Esophagus muscularis mucosa (tissue), 4 donors: Measurements from ENCODE around the gene PAFAH1B2. TPM values are rescaled to one million over a fixed set of nuclear protein-coding genes. Genes with fewer than 3 reads are reported as not detected.

Experiments used
- DNase-seq: peaks from one replicate; pipeline ENCODE4 v3.0.0-alpha.2; 2017; ENCODE audit errors: extremely low spot score
- H3K27ac ChIP-seq, 4 donors: fragments of 200-600 bp; sonication (generic); replicated peaks in 1 of 4; 1 replicate in 3 of 4; 2 replicates in 1 of 4; pipeline ENCODE4 v1.5.1; 2016 to 2019; ENCODE audit warnings: mild to moderate bottlenecking in 1 of 4
- H3K27me3 ChIP-seq, 4 donors: fragments of 200-600 bp; sonication (generic); one replicate each; pipeline versions ENCODE4 v1.5.1 to v1.6.0; 2016 to 2019
- H3K36me3 ChIP-seq, 4 donors: fragments of 200-600 bp; sonication (generic); one replicate each; pipeline ENCODE4 v1.5.1; 2016 to 2019
- H3K4me1 ChIP-seq, 4 donors: fragments of 200-600 bp; sonication (generic); one replicate each; pipeline ENCODE4 v1.5.1; 2016 to 2019
- H3K4me3 ChIP-seq, 4 donors: fragments of 200-600 bp; sonication (generic); 1 replicate in 2 of 4; 2 replicates in 2 of 4; pipeline ENCODE4 v1.5.1; 2016 to 2019; ENCODE audit warnings: mild to moderate bottlenecking in 4 of 4, moderate library complexity in 1 of 4
- H3K9me3 ChIP-seq, 4 donors: fragments of 200-600 bp; sonication (generic); 1 replicate in 3 of 4; 2 replicates in 1 of 4; pipeline ENCODE4 v1.5.1; 2016 to 2019
- EP300 ChIP-seq: sonication (generic); formaldehyde crosslinking; IDR thresholded peaks from one replicate; pipeline ENCODE4 v1.6.1; 2017; ENCODE audit warnings: antibody characterized with exemption
- POLR2A ChIP-seq: fragments of 450-650 bp; IDR thresholded peaks from one replicate; pipeline ENCODE4 v1.6.1; 2017; ENCODE audit warnings: antibody characterized with exemption, moderate library complexity, mild to moderate bottlenecking, low read depth
- POLR2AphosphoS5 ChIP-seq, 2 donors: sonication (generic); formaldehyde crosslinking; IDR thresholded peaks; one replicate each; pipeline ENCODE4 v1.6.1; 2017; ENCODE audit warnings: antibody characterized with exemption in 2 of 2
- WGBS: methylation state at CpG from one replicate; pipeline ENCODE4 v1.1.5; 2018; 5-methylcytosine and 5-hydroxymethylcytosine counted together
- intact Hi-C: fragments of 100-400 bp; cut with DNase I; formaldehyde crosslinking; loops from one replicate; pipeline ENCODE4 v1.15.1; 2023
- total RNA-seq, 4 donors: library from RNA; depleted of rRNA; stranded (reverse); fragments of >200 nt; gene quantifications; one replicate each; pipeline versions ENCODE4 v1.1.0 to v1.2.1, GENCODE V29; 2016
- TF ChIP-seq, protein P1 (sequence below), 3 experiments: fragments of 200-600 bp in 2 of 3; fragments of 450-650 bp in 1 of 3; sonication (generic) in 2 of 3; IDR thresholded peaks; one replicate each; pipeline ENCODE4 v1.5.1; 2017 to 2019; ENCODE audit warnings: antibody characterized with exemption in 3 of 3, mild to moderate bottlenecking in 2 of 3, moderate library complexity in 1 of 3

PAFAH1B2 gene, protein sequence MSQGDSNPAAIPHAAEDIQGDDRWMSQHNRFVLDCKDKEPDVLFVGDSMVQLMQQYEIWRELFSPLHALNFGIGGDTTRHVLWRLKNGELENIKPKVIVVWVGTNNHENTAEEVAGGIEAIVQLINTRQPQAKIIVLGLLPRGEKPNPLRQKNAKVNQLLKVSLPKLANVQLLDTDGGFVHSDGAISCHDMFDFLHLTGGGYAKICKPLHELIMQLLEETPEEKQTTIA
- 10 to 100 TPM; 40.3 to 63.0 (median 47.4) TPM for total RNA-seq

DNA sequence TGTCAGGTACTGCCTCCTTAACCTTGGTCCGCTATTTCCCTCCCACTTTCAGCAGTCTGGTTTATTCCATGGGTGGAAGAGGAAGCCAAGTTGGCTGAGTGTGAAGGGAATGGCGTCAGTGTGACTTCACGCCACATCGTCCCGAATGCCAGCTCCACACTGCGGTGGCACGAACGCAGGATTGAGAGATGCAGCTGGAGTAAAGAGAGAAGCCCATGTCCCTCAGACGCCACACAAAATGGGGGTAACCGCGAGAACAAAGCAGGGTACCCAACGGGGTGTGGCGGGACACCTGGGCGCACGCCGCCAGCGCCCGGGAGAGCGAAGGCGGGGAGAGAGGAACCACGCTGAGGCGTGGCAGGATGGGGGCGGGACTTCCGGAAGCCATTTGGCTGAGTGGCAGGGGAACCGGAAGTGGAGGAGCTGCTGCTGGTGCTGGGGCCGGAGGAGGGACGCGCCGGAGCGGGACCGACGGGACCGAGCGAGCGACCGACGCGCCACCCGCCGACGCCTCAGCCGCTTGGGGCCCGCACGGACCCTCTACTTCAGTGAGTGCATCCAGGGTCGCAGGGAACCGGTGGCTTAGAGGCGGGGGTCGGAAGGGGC, at the start of gene PAFAH1B2:
PAFAH1B2 (plus strand) TSS at position 417 of the 606 bp plus-strand sequence. CDS start 8,161 bp downstream, outside the sequence.
- peak; percentile 99 for DNase-seq
- Histone ChIP-seq H3K27me3 (no peaks in the 10 kb centered on the region), H3K27ac (peak within 1 kb of the TSS; percentile 91 to 98 (median 92)), H3K4me1 (peaks cover 26 to 47% (median 45%) of the 10 kb centered on the region in 4 donors), H3K4me3 (peak within 1 kb of the TSS; percentile 79 to 94 (median 85)), H3K36me3 (peaks cover 6 to 16% (median 13%) of the 10 kb centered on the region in 4 donors), H3K9me3 (no peaks in the 10 kb centered on the region)
- TF ChIP-seq POLR2A (peak; percentile 84), POLR2AphosphoS5 (IDR thresholded peaks at IDR 0.05) (peak; percentile 93 to 97), EP300 (no peak)
- TF ChIP-seq, protein P1, sequence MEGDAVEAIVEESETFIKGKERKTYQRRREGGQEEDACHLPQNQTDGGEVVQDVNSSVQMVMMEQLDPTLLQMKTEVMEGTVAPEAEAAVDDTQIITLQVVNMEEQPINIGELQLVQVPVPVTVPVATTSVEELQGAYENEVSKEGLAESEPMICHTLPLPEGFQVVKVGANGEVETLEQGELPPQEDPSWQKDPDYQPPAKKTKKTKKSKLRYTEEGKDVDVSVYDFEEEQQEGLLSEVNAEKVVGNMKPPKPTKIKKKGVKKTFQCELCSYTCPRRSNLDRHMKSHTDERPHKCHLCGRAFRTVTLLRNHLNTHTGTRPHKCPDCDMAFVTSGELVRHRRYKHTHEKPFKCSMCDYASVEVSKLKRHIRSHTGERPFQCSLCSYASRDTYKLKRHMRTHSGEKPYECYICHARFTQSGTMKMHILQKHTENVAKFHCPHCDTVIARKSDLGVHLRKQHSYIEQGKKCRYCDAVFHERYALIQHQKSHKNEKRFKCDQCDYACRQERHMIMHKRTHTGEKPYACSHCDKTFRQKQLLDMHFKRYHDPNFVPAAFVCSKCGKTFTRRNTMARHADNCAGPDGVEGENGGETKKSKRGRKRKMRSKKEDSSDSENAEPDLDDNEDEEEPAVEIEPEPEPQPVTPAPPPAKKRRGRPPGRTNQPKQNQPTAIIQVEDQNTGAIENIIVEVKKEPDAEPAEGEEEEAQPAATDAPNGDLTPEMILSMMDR (IDR thresholded peaks at IDR 0.05), result no peak
- intact Hi-C loops, result no loop called here
- 0% methylated on average over 15 of the region's 48 CpGs for WGBS

DNA sequence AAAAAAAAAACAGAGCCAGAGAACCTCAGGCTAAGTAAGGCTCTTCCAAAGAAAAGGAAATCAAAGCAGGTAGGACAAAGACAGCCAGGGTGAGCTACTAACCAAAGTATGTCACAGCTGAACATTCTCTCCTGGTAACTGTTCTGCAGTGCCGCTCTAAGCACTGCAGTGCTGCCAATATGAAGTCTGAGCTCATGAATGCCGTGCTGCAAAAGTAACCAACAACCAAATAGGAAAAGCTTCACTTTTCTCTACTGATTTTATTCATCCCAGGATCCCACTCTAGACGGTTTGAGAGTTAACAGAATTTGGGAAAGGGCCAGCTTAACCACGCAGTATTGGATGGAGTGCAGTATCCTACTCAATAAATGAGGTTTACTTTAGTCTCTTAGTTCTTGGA, 49.3 kb upstream of the PAFAH1B2 start:
- peak overlapping the region in 3 of 4 donors; percentile 3 to 82 (median 11) for H3K4me3 ChIP-seq
- no peaks in the 10 kb centered on the region for H3K36me3 ChIP-seq
- peaks cover 31 to 88% (median 82%) of the 10 kb centered on the region in 4 donors for H3K4me1 ChIP-seq
- WGBS, result 10% methylated on average over 4 of the region's 4 CpGs
- H3K9me3 ChIP-seq, result no peaks in the 10 kb centered on the region
- intact Hi-C loops, result loop anchor here (5.0 kb wide), 1 partner anchor 133 kb away; no protein-coding TSS in a partner anchor
- DNase-seq, result no peak
- TF ChIP-seq, protein P1 (IDR thresholded peaks at IDR 0.05), result peak in 1 of 3 experiments; percentile 13
- TF ChIP-seq POLR2AphosphoS5 (IDR thresholded peaks at IDR 0.05) (peak; percentile 48 to 66), POLR2A (no peak), EP300 (no peak)
- H3K27ac ChIP-seq, result peak overlapping the region; percentile 98 to 99 (median 99)
- no peaks in the 10 kb centered on the region for H3K27me3 ChIP-seq

DNA sequence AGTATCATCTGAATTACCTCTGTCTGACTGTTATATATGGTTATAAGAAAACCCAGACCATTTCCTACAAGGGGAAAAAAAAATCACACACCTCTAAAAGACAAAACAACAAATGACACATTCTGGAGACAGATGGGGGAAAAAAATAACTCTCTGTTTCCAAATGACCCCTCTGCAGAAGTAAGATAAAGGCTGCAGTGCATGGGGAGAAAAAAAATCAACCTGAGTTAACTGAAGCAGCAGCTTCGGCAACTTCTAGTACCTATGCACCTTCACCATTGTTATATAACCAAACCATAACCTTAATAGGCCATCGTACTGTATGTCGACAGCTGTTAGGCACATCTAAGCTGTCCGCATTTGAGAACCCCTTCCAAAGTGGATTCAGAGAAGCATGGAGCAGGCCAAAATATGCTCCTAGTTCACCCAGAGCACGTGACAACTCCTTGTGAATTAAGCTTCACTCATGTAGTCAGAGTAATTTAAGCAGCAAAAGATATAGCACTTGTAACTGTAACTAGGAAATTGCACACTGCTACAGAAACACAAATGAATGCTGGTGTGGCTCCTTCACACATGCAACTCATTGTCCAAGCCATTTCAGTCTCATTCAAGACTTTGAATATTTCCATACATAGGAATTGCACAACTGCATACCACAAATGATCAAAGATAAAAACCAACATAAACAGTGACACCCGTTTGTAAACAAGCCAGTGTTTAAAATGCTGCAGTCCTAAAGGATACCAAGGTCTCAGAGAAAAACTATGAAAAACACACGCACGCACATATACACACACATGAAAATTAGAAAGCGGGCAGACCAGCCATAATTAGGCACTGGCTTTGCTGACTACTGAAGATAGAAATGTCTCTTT, 48.6 kb upstream of the PAFAH1B2 start:
- H3K4me1 ChIP-seq, result peaks cover 32 to 82% (median 75%) of the 10 kb centered on the region in 4 donors

More for the DNA sequence above, 48.6 kb upstream of the PAFAH1B2 start:
- intact Hi-C loops, result loop anchor here (5.0 kb wide), 1 partner anchor 132 kb away; no protein-coding TSS in a partner anchor
- H3K4me3 ChIP-seq, result peak overlapping the region; percentile 82 to 92 (median 88)
- peak overlapping the region; percentile 98 to 99 (median 99) for H3K27ac ChIP-seq
- DNase-seq, result no peak
- TF ChIP-seq, protein P1 (IDR thresholded peaks at IDR 0.05), result no peak
- TF ChIP-seq POLR2A (no peak), POLR2AphosphoS5 (IDR thresholded peaks at IDR 0.05) (no peak), EP300 (no peak)
- WGBS, result 40% methylated on average over 9 of the region's 9 CpGs
- no peaks in the 10 kb centered on the region for H3K9me3 ChIP-seq
- H3K27me3 ChIP-seq, result no peaks in the 10 kb centered on the region
- H3K36me3 ChIP-seq, result no peaks in the 10 kb centered on the region
